ENCODE data around the gene HLA-G. TPM values are rescaled to one million over a fixed set of nuclear protein-coding genes. Genes with fewer than 3 reads are reported as not detected.
"Not testable (repeated sequence)": the region's sequence is repeated elsewhere in the genome, so short reads cannot be mapped to it uniquely, and the experiment has no call there.

HLA-G gene
- total and polyA plus RNA-seq, 3 donors from 2014 or later: 1.2 to 7.4 (median 4.4) TPM

GRCh38 chr6:29865631-29866030, 38.0 kb downstream of the HLA-G start:
- Histone ChIP-seq H3K4me1 (peaks cover 2% of the 10 kb centered on the region), H3K4me3 (no peak overlapping the region), H3K9me3 (no peaks in the 10 kb centered on the region), H3K27ac (no peak overlapping the region), H3K36me3 (ENCODE audit: low read depth, missing control alignments) (no peaks in the 10 kb centered on the region), H3K27me3 (no peaks in the 10 kb centered on the region)
- intact Hi-C loops (cut with DNase I; ENCODE audit: low total_unique reads): no loop called here
- DNase-seq: no peak
- TF ChIP-seq POLR2A (IDR thresholded peaks at IDR 0.05): no peak
- TF ChIP-seq, protein P1, sequence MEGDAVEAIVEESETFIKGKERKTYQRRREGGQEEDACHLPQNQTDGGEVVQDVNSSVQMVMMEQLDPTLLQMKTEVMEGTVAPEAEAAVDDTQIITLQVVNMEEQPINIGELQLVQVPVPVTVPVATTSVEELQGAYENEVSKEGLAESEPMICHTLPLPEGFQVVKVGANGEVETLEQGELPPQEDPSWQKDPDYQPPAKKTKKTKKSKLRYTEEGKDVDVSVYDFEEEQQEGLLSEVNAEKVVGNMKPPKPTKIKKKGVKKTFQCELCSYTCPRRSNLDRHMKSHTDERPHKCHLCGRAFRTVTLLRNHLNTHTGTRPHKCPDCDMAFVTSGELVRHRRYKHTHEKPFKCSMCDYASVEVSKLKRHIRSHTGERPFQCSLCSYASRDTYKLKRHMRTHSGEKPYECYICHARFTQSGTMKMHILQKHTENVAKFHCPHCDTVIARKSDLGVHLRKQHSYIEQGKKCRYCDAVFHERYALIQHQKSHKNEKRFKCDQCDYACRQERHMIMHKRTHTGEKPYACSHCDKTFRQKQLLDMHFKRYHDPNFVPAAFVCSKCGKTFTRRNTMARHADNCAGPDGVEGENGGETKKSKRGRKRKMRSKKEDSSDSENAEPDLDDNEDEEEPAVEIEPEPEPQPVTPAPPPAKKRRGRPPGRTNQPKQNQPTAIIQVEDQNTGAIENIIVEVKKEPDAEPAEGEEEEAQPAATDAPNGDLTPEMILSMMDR (IDR thresholded peaks at IDR 0.05): no peak
- 42 to 69% methylated on average over 1 of the region's 1 CpG for WGBS, 2 donors

GRCh38 chr6:29870104-29870503, 42.5 kb downstream of the HLA-G start:
- no peaks in the 10 kb centered on the region for H3K4me1 ChIP-seq
- TF ChIP-seq, protein P1 (IDR thresholded peaks at IDR 0.05): no peak
- TF ChIP-seq POLR2A (IDR thresholded peaks at IDR 0.05): no peak
- intact Hi-C loops (cut with DNase I; ENCODE audit: low total_unique reads): no loop called here
- no peak overlapping the region for H3K27ac ChIP-seq
- H3K9me3 ChIP-seq: no peaks in the 10 kb centered on the region
- DNase-seq: no peak
- H3K36me3 ChIP-seq (ENCODE audit: low read depth, missing control alignments): no peaks in the 10 kb centered on the region
- 49 to 74% methylated on average over 2 of the region's 2 CpGs for WGBS, 2 donors
- no peak overlapping the region for H3K4me3 ChIP-seq
- H3K27me3 ChIP-seq: no peaks in the 10 kb centered on the region

DNA sequence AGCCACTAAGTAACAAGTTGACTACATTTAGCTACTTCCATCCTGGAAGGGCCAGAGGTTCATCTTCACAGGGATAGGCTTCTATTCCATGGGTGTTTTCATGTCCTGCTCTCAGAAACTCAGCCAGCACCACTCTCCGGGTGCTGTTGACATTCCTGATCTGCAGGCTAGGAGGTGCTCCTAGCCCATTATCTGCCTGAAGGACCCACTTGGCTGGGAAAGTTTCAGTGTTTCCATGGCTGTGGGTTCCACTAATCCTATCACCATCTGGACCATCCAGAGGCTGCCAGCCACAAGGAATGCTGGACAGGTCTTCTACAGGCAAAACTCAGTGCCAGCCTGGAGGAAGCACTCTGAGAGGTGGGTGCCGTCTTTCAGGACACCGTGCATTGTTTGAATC, 45.2 kb downstream of the HLA-G start:
- Histone ChIP-seq H3K4me3 (no peak overlapping the region), H3K27ac (no peak overlapping the region), H3K9me3 (no peaks in the 10 kb centered on the region), H3K27me3 (no peaks in the 10 kb centered on the region), H3K36me3 (ENCODE audit: low read depth, missing control alignments) (no peaks in the 10 kb centered on the region), H3K4me1 (no peaks in the 10 kb centered on the region)
- WGBS, 2 donors: 0 to 83% methylated on average over 1 to 3 of the region's 3 CpGs
- TF ChIP-seq, protein P1 (IDR thresholded peaks at IDR 0.05): no peak
- no peak for TF ChIP-seq POLR2A (IDR thresholded peaks at IDR 0.05)
- intact Hi-C loops (cut with DNase I; ENCODE audit: low total_unique reads): no loop called here
- no peak for DNase-seq

DNA sequence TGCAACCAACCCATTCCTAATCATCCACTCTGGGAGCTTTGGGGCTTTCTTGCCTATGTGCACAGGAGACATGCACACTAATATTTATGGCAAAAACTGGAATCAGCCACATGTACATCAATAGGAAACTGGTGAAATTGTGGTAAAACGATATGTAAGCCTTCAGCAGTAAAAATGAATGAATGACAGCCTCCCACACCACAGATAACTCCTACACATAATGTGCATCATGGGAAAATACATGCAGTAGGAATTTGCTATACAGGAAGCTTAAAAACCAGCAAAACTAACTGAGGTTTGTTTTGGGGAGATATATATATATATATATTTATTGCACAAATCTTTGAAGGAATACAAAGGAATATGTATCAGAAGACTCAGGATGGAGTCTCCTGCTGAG, 47.6 kb downstream of the HLA-G start:
- Histone ChIP-seq H3K36me3 (ENCODE audit: low read depth, missing control alignments) (no peaks in the 10 kb centered on the region), H3K4me3 (no peak overlapping the region), H3K27ac (no peak overlapping the region), H3K27me3 (no peaks in the 10 kb centered on the region), H3K4me1 (no peaks in the 10 kb centered on the region), H3K9me3 (no peaks in the 10 kb centered on the region)
- TF ChIP-seq, protein P1 (IDR thresholded peaks at IDR 0.05): no peak
- no peak for TF ChIP-seq POLR2A (IDR thresholded peaks at IDR 0.05)
- 73 to 92% methylated on average over 1 of the region's 1 CpG for WGBS, 2 donors
- intact Hi-C loops (cut with DNase I; ENCODE audit: low total_unique reads): no loop called here
- no peak for DNase-seq

- H3K36me3 ChIP-seq (ENCODE audit: low read depth, missing control alignments); DNase-seq; intact Hi-C loops (cut with DNase I; ENCODE audit: low total_unique reads); H3K4me3 ChIP-seq; H3K27ac ChIP-seq; H3K4me1 ChIP-seq; H3K9me3 ChIP-seq; H3K27me3 ChIP-seq: not testable (repeated sequence)
- 61% methylated on average over 6 of the region's 6 CpGs; no CpG with 5 or more reads in 1 of the 2 donors for WGBS, 2 donors
Measured at GRCh38 chr6:29875734-29876133, 48.1 kb downstream of the HLA-G start.

Small RNA genes within 50 kb of the gene (small RNA-seq; reads per million reads assigned to genes)
- 0 reads per million in 2 donors for gene MICG

Other genes starting within 250 kb of the HLA-G start
- gene OR2H2, start 242.7 kb upstream of the HLA-G start, total RNA-seq: under 1 TPM; 0.25 to 0.63 TPM
- 3.7 TPM for gene OR2H2, start 242.7 kb upstream of the HLA-G start, polyA plus RNA-seq (ENCODE audit: insufficient read depth, low read depth, low replicate concordance)
- 10 to 100 TPM; 26.2 to 29.9 TPM for gene GABBR1, start 194.6 kb upstream of the HLA-G start, total RNA-seq
- gene GABBR1, start 194.6 kb upstream of the HLA-G start, polyA plus RNA-seq (ENCODE audit: insufficient read depth, low read depth, low replicate concordance): 16.8 TPM
- under 1 TPM in 1 of 2 donors, not detected in 1; 0.19 TPM for gene MOG, start 170.7 kb upstream of the HLA-G start, total RNA-seq
- gene MOG, start 170.7 kb upstream of the HLA-G start, polyA plus RNA-seq (ENCODE audit: insufficient read depth, low read depth, low replicate concordance): 0.36 TPM
- gene ZFP57, start 146.7 kb upstream of the HLA-G start, total RNA-seq: 1 to 10 TPM; 1.4 to 1.6 TPM
- gene ZFP57, start 146.7 kb upstream of the HLA-G start, polyA plus RNA-seq (ENCODE audit: insufficient read depth, low read depth, low replicate concordance): 0.91 TPM
- 10 to 100 TPM; 25.3 to 28.1 TPM for gene HLA-F, start 104.4 kb upstream of the HLA-G start, total RNA-seq
- gene HLA-F, start 104.4 kb upstream of the HLA-G start, polyA plus RNA-seq (ENCODE audit: insufficient read depth, low read depth, low replicate concordance): 51.1 TPM
- 100 to 1,000 TPM; 282 to 504 TPM for gene HLA-A, start 114.7 kb downstream of the HLA-G start, total RNA-seq
- 586 TPM for gene HLA-A, start 114.7 kb downstream of the HLA-G start, polyA plus RNA-seq (ENCODE audit: insufficient read depth, low read depth, low replicate concordance)
- 10 to 100 TPM; 29.4 to 33.7 TPM for gene POLR1H, start 233.4 kb downstream of the HLA-G start, total RNA-seq
- gene POLR1H, start 233.4 kb downstream of the HLA-G start, polyA plus RNA-seq (ENCODE audit: insufficient read depth, low read depth, low replicate concordance): 56.8 TPM
- gene PPP1R11, start 239.4 kb downstream of the HLA-G start, total RNA-seq: 10 to 100 TPM; 40.2 to 55.0 TPM
- 91.8 TPM for gene PPP1R11, start 239.4 kb downstream of the HLA-G start, polyA plus RNA-seq (ENCODE audit: insufficient read depth, low read depth, low replicate concordance)
- 1 to 10 TPM; 3.5 to 4.3 TPM for gene RNF39, start 247.9 kb downstream of the HLA-G start, total RNA-seq
- 2.7 TPM for gene RNF39, start 247.9 kb downstream of the HLA-G start, polyA plus RNA-seq (ENCODE audit: insufficient read depth, low read depth, low replicate concordance)

All from testis (tissue), 3 donors.